NAMALWA (cell line): ENCODE data around the gene CHRNG.

ENCODE experiments used
- DNase-seq: peaks from one replicate; pipeline ENCODE4 v3.0.0-alpha.2; 2015; ENCODE audit warnings: low spot score

The CHRNG gene

DNA sequence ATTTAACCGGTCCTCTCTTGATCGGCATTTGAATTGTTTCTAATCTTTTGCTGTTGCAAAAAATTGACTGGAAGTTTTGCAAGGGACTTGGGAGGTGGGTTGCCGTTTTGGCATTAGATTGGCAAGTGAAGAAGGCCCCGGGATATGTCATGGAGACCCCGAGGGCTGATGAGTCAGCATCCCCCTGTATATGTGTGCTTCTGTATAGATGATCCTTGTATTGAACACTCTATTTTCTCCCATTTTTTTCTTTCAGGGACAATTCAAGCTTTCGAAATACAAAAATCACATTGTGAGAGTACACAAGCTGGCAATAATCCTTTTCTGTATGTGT, 41.1 kb downstream of the CHRNG start:
- DNase-seq = no peak

DNA sequence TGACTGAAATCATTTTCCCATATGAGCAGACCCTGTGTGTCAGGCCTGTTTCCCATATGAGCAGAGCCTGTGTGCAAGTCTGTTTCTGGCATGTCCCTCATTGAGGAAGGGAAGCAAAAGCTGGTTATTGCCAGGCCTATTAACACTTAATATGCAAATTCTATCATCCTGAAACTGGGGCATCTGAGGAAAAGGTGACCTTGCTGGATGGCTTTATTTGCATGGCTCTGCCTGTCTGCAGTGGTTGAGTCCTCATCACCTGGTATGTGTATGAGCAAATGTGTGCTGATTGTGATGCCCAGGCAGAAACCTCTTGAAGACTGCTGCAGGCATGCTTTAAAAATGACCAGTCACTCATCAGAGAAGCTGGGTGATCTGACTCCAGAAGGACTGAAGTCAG, 42.2 kb downstream of the CHRNG start:
- DNase-seq = no peak

DNA sequence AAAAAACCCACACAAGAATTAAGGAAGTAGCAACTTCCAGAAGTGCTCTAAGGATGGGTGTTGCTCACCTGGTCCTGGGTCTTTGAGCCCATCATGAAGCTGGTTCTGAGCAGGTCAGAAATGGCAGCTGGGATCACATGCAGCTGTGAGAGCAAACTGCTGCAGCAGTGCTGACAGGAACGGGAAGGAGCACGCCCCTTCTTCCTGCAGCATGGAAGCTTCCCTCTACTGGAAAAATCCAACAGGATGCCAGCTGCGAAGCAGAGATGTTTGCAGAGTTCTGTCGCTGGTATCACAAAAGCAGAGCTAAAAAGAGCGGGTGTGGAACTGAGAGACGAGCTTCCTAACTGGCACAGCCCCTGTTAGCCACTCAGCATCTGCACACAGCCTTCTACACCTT, 44.7 kb downstream of the CHRNG start:
- DNase-seq = no peak

DNA sequence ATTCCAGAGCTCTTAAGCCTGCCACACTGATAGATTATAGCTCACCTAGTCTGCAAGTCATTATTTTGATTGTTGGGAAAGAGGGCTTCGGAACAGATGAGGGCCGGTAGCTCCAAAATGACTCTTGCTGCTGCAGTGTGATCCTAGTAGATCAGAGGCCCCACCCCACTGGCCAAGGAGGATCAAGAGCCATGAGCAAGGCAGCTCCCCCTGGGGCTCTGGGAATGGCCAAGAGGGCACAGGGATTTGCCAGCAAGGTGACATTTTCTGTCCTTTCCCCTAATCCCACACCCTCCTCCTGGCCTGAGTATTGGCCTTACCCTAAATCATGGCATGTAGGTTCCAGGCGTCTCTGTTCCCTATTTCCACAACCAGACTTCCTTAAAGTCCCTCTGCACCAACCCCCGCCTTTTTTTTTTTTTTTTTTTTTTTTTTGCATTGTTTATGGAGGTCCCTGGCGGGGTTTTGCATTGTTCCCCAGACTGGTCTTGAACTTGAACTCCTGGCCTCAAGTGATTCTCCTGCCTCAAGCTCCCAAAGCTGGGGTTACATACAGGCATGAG, 47.5 kb downstream of the CHRNG start:
- no peak for DNase-seq

DNA sequence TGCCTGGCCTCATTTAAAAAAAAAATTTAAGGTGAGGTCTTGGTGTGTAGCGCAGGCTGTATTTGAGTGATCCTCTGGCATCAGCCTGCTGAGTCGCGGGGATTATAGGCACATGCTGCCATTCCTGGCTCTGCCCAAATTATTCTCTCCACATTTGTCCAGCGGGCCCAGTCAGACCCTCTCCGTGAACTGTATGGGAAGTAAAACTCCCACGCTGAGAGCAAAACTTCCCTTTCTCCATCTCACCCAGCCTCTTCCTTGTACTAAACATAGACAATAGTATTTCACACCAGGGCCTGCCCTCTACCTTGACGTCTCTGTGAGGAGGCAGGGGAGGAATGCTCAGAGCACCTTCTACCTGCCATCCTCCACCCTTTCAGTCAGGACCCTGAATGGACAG, 48.0 kb downstream of the CHRNG start:
- no peak for DNase-seq

DNA sequence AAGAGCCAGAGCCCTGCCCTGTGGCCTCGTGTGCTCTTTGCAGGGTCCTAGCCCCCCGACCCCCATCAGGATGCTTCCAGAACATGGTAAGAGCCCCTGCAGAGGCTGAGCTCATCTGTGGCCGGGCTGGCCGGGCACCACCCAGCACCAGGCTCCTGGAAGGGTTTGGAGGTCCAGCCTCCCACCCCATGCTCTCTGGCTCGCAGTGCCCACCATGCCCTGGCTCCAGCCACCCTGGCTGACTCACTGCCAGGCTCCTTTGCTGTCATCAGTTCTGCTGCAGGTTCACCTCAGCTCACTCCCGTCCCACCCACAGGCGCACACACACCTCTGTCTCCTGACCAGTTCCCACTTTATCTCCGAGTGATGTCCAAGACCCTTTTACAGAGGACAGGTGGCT, 48.5 kb downstream of the CHRNG start:
- no peak for DNase-seq

DNA sequence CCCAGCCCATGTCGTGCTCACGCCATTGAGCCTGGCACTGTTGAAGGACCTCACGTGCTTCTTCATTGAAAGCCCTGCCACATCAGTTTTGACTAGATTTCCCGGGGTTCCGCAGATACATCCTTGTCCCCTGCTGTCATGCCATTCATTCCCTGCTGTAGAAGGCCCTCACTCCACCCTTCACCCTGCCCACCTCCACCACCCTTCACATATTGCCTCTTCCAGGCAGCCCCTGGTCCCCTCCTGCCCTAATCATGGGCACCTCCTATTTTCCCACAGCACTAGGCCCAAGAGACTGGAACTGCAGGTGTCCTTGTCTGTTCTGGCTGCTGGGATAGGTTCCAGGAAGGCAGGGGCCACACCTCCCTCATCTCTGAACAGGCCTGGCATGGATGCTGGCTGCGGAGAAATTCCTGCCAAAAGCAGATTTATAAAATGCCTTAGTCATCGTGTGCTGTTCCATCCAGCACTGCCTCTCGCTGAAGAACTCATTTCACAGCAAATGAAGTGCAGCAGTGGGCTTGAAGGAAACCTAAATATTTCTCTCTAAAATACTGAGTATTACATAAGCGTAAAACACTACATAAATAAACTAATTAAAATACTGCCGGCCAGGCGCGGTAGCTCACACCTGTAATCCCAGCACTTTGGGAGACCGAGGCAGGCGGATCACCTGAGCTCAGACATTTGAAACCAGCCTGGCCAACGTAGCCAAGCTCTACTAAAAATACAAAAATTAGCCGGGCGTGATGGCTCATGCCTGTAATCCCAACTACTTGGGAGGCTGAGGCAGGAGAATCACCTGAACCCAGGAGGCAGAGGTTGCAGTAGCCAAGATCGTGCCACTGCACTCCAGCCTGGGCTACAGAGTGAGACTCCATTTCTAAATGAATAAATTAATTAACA, 49.4 kb downstream of the CHRNG start:
- DNase-seq = no peak

DNA sequence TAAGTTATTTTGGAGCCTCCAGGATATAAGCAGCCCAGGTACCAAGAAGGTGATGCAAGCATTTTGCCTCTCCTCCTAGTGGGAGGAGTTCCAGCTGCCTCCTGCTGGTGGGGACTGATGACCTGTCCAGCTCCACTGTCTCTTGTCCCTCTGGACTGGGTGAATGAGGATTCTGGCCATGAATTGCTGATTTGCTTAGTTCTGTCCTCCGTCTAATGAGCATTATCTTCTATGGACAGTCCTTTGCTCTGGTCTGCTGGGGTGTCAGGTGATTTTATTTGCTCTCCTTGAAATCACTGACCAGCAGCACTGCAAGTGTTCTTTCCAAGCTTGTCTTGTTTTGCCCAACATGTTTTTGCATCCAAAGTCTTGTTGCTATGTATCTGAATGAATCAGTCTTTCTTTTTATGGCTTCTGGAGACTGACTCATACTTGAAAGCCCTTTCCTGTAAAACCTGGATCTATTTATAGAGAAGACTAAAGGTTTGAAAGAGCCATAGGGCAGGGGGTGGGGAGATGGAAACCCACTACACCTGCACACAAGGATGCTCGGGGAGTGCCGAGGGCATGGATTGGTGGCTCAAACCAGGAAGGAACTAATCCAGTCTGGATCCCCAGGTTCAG, 53.4 kb downstream of the CHRNG start:
- DNase-seq = no peak

DNA sequence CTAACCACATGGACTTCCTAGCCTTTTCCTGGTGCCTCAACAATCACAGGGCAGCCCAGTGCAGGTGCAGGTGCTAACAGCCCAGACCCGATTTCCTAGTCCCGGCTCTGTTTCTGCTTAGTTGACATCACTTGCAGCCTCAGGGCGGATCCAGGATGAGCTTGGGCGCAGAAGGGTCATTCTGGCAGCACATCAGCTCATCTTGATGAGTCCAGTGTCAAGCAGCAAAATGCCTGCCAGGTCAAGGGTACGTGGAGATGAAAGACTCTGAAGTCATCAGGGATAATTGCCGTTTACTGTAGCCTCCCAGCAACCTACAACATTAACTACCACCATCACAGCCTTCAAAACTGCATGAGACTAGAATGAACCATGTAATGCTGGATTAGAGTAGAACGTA, 54.5 kb downstream of the CHRNG start:
- no peak for DNase-seq
